Progenitor cell of endocrine pancreas (in vitro differentiated cells): ENCODE data around the gene IL17D. TPM values are rescaled to one million over a fixed set of nuclear protein-coding genes. Genes with fewer than 3 reads are reported as not detected.
"Not testable (repeated sequence)": the region's sequence is repeated elsewhere in the genome, so short reads cannot be mapped to it uniquely, and the experiment has no call there.

ENCODE experiments used
- DNase-seq: peaks from one replicate; pipeline ENCODE4 v3.0.0; 2021; ENCODE audit warnings: low spot score; ENCODE audit not compliant: unreplicated experiment
- H3K27ac Mint-ChIP-seq: 2 replicates; pipeline ENCODE4 v1.8.0; 2021; ENCODE audit warnings: mild to moderate bottlenecking, moderate library complexity, mixed read lengths
- H3K27me3 Mint-ChIP-seq: 2 replicates; pipeline ENCODE4 v1.8.0; 2021; ENCODE audit warnings: mixed read lengths
- H3K36me3 Mint-ChIP-seq: 2 replicates; pipeline ENCODE4 v1.8.0; 2022; ENCODE audit warnings: mixed read lengths; ENCODE audit not compliant: insufficient read depth
- H3K4me1 Mint-ChIP-seq: 2 replicates; pipeline ENCODE4 v1.8.0; 2021; ENCODE audit warnings: low read depth, mixed read lengths
- H3K4me3 Mint-ChIP-seq: 2 replicates; pipeline ENCODE4 v1.8.0; 2021; ENCODE audit warnings: low read depth, mild to moderate bottlenecking, moderate library complexity, mixed read lengths
- H3K9me3 Mint-ChIP-seq: 2 replicates; pipeline ENCODE4 v1.8.0; 2021; ENCODE audit warnings: low read depth, mixed read lengths
- total RNA-seq: library from RNA; stranded (reverse); gene quantifications from 2 replicates; pipeline ENCODE4 v1.2.1, GENCODE V29; 2021
- TF ChIP-seq, protein P1 (sequence below): fragments of 200-600 bp; sonication (generic); IDR thresholded peaks from one replicate; pipeline ENCODE4 v1.5.0; 2021; ENCODE audit warnings: antibody characterized with exemption, mild to moderate bottlenecking; ENCODE audit not compliant: unreplicated experiment

IL17D gene
- total RNA-seq, 1 donor from 2014 or later, result 6.4 TPM

DNA sequence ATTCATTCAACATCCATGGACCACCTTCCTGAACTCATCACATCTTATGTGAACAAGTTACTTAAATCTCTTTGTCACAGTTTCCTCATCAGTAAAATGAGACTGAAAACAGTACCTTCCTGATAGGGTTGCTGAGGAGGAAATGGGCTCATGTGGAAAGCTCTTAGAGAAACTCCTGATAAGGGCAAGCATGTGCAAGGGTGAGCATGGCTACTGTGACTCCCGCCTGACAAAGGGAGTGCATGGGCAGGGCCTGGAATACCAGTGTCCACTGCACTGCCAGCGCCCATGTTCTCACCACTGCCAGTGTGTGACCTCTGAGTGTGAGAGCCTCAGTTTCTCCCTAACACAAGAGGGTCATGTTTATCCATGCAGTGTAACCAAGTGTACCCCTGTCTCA lies 27.3 kb upstream of the IL17D start:
- no peaks in the 10 kb centered on the region for H3K27me3 Mint-ChIP-seq
- H3K36me3 Mint-ChIP-seq, result peaks cover 4% of the 10 kb centered on the region
- no peak overlapping the region for H3K27ac Mint-ChIP-seq
- H3K4me1 Mint-ChIP-seq, result peaks cover 18% of the 10 kb centered on the region
- no peak overlapping the region for H3K4me3 Mint-ChIP-seq
- no peaks in the 10 kb centered on the region for H3K9me3 Mint-ChIP-seq
- TF ChIP-seq, protein P1, sequence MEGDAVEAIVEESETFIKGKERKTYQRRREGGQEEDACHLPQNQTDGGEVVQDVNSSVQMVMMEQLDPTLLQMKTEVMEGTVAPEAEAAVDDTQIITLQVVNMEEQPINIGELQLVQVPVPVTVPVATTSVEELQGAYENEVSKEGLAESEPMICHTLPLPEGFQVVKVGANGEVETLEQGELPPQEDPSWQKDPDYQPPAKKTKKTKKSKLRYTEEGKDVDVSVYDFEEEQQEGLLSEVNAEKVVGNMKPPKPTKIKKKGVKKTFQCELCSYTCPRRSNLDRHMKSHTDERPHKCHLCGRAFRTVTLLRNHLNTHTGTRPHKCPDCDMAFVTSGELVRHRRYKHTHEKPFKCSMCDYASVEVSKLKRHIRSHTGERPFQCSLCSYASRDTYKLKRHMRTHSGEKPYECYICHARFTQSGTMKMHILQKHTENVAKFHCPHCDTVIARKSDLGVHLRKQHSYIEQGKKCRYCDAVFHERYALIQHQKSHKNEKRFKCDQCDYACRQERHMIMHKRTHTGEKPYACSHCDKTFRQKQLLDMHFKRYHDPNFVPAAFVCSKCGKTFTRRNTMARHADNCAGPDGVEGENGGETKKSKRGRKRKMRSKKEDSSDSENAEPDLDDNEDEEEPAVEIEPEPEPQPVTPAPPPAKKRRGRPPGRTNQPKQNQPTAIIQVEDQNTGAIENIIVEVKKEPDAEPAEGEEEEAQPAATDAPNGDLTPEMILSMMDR, result no peak
- no peak for DNase-seq

DNA sequence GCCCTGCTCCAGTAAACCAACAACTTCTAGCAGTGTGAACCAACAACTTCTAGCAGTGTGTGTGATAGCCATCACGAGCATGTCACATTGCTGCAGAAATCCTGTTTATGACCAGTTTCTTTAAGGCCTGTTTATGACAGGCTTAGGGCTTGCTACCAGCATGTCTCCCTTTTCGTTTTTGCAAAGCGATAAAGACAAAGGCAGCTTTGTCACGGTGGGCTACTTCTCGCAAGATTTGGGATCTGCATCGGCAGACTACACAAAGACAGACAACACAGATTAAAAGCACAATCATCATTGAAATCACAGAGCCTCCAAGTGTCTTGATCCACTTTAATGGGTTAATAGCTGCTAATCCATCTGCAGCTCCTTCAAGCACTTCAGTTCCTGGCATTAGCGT lies 24.9 kb upstream of the IL17D start:
- not testable (repeated sequence) for H3K9me3 Mint-ChIP-seq, H3K27ac Mint-ChIP-seq, H3K36me3 Mint-ChIP-seq, H3K27me3 Mint-ChIP-seq, H3K4me3 Mint-ChIP-seq, DNase-seq
- peaks cover 18% of the 10 kb centered on the region for H3K4me1 Mint-ChIP-seq

DNA sequence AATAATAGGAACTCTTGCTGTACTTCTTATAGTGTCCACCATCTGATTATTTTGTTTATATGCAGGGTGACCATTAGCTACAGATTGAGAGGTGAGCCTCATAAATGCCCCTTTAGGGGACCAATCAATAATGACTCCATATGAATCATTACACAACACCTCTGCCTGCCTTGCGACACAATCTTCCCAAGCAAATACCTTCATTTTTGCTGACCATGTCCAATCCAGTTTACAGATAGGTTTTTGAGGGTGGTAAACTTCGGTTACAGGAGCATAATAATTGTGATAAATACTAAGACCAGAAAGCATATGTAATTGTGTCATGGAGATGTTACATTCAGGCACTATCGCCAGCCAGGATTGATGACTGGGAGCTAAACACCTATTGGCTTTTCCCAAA lies 23.6 kb upstream of the IL17D start:
- H3K27ac Mint-ChIP-seq, result no peak overlapping the region
- no peaks in the 10 kb centered on the region for H3K27me3 Mint-ChIP-seq
- H3K4me1 Mint-ChIP-seq, result peaks cover 18% of the 10 kb centered on the region
- H3K4me3 Mint-ChIP-seq, result no peak overlapping the region
- no peaks in the 10 kb centered on the region for H3K9me3 Mint-ChIP-seq
- H3K36me3 Mint-ChIP-seq, result peaks cover 3% of the 10 kb centered on the region
- TF ChIP-seq, protein P1, result no peak
- DNase-seq, result no peak

DNA sequence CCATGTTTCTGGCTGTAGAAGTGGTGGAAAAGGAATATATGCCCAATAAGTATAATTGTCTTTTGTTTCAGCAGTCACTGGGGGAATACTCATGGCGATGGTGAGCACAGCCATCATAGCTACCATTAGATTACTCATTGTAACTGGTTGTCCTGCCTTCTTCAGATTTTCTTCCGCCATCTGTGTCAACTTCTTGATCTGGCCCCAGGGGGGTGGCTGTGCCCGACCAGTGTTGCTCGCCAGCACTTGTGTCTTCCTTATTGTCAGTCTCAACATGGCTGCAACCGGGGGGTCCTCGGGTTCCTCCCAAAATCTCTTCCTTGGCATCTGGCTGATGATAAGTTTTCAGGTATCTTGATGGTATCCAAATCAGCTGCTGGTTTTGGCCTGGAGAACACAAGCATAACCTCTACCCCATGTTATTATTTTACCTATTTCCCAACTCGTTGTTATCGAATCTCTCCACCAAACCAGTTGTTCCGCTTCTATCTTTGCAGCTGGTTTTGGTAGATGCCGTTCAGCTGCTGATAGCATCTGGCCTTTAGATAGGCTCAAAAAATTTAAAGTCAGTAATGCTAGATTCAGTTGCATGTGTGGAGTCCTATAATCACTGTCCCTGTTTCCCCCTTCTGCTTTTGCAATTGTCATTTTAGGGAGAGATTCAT lies 23.0 kb upstream of the IL17D start:
- peaks cover 18% of the 10 kb centered on the region for H3K4me1 Mint-ChIP-seq
- no peak overlapping the region for H3K4me3 Mint-ChIP-seq
- H3K27me3 Mint-ChIP-seq, result no peaks in the 10 kb centered on the region
- no peak for DNase-seq
- TF ChIP-seq, protein P1, result no peak
- H3K27ac Mint-ChIP-seq, result no peak overlapping the region
- H3K9me3 Mint-ChIP-seq, result no peaks in the 10 kb centered on the region
- peaks cover 3% of the 10 kb centered on the region for H3K36me3 Mint-ChIP-seq

DNA sequence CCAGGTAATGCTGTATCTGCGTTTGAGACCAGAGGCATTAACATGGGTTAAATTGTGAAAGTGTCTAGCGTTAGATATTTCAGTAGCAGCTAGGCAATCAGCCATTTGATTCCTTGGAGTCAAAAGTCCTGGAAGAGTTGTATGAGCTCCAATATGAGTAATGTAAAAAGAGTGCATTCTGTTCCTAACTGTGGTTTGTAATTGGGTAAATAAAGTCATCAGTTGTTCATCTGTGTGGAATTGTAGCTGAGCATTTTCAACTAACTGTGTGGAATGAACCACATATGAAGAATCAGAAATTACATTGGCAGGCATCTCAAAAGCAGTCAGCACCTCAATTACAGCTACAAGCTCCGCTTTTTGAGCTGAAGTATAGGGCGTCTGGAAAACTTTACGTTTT lies 22.0 kb upstream of the IL17D start:
- H3K9me3 Mint-ChIP-seq, H3K27ac Mint-ChIP-seq, H3K36me3 Mint-ChIP-seq, H3K27me3 Mint-ChIP-seq, DNase-seq, H3K4me3 Mint-ChIP-seq: not testable (repeated sequence)
- H3K4me1 Mint-ChIP-seq, result peaks cover 18% of the 10 kb centered on the region

DNA sequence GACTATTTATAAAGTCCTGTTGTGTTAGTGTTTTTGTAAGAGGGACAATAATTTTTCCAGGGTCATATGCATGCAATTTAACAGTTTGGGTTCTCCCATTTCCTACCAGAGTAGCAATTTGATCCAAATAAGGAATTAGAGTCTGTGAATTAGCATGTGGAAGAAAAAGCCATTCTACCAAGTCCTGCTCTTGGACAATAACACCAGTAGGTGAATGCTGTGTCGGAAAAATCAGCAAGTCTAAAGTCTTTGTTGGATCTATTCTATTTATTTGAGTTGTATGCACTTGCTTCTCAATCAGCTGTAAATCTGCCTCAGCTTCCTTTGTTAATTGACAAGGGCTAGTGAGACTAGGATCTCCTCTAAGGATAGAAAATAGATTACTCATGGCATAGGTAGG lies 21.4 kb upstream of the IL17D start:
- peaks cover 18% of the 10 kb centered on the region for H3K4me1 Mint-ChIP-seq
- TF ChIP-seq, protein P1, result no peak
- no peaks in the 10 kb centered on the region for H3K9me3 Mint-ChIP-seq

More for the DNA sequence above, 21.4 kb upstream of the IL17D start:
- Mint-ChIP-seq H3K27me3 (no peaks in the 10 kb centered on the region), H3K4me3 (no peak overlapping the region), H3K36me3 (no peaks in the 10 kb centered on the region), H3K27ac (no peak overlapping the region)
- DNase-seq, result no peak
